ENCODE data around the gene DNASE1L3.

DNASE1L3 gene

DNA sequence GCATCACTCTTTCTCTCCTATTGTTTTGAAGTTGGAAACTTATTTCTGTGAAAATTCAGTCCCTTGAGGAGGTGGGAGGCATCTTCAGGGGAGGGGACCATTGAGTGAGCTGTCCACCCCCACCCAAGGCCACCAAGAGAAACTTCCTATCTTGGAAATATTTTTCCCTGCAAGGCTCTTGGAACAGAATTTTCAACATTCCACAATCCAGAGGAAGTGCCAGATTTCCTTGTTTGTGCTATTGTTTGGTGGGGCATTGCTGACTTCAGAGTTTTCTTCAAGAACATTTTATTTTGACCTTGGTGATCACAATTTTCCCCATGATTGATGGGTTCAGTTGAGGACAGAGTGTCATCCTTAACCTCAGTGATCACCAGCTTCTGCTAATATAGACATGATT, 12.0 kb downstream of the DNASE1L3 start:
- no peak for DNase-seq

DNA sequence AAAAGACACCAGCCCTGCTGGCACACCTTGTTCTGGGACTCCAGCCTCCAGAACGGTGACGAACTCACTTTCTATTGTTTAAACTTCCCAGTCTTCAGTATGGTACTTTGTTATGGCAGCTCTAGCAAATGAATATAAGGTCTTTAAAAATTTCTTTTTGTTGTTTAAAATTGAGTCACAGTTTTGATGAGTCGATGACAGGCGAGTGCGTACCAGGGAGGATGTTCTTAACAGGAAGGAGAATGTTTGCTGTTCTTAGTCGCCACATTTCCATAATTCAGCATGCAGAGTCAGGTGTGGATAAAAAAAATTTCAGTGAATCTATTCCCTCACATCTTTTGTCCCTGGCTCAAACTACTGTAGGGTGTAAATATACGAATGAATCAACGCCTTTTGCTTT, 12.4 kb downstream of the DNASE1L3 start:
- no peak for DNase-seq

DNA sequence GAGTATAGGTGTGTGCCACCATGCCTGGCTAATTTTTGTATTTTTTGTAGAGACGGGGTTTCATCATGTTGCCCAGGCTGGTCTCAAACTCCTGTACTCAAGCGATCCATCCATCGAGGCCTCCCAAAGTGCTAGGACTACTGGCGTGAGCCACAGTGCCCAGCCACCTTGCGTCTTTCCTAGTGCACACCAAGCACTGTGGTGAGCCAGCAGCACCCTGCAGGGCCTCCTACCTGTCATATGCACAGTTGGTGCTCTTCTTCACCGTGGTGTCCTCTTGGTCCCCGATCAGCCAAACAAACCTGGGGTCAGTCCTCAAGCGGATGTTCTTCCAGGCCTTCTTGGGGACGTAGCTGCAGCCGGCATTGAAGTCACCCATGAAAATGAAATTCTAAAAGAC, 13.2 kb downstream of the DNASE1L3 start:
- no peak for DNase-seq

DNA sequence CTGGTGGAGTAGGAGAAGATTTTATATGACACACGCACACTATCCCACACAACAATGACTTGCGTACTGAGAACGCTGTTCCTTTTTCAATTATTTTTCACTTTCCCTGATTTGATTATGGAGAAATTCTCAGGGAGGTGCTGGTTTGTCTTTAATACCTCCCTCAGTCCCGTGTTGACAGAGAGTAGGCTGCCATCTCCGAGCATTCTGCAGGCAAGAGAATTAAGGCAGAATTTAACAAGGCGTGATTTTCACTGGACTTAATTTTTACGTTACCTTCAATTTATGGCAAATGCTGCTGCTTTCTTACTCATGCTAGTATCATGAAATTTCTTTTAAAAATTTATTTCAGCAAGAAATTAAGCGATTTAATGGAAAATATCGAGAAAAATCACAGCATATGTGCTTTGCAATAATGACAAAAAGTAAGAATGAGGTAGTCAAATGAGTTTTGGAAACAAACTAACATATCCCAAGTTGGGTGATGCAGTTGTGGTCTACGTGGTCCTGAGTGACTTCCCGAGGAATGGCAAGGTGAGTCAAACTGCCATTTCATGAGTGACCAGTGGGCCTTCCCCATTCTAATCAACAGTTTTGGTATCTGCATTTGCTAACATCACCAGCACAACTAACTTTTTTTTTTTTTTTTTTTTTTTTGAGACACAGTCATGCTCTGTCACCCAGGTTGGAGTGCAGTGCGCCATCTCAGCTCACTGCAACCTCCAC, 16.9 kb downstream of the DNASE1L3 start:
- no peak for DNase-seq

DNA sequence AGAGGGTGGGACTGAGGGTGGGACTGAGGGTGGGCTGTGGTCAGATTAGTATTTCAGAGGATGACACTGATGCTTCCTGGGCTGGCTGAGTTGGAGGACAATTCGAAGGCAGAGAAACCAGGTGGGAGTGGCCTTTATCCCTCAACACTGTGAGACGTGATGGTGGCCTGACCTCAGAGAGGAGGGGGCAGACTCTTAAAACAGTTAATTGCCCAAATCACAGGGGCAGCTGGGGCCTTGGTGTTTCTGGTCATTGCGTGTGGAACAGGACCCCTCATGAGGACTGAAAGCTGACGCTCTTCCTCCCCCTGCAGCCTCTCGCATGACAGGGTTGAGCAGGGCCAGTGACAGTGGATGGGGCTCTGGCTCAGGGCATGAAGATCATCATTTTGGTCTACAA, 18.7 kb downstream of the DNASE1L3 start:
- no peak for DNase-seq

DNA sequence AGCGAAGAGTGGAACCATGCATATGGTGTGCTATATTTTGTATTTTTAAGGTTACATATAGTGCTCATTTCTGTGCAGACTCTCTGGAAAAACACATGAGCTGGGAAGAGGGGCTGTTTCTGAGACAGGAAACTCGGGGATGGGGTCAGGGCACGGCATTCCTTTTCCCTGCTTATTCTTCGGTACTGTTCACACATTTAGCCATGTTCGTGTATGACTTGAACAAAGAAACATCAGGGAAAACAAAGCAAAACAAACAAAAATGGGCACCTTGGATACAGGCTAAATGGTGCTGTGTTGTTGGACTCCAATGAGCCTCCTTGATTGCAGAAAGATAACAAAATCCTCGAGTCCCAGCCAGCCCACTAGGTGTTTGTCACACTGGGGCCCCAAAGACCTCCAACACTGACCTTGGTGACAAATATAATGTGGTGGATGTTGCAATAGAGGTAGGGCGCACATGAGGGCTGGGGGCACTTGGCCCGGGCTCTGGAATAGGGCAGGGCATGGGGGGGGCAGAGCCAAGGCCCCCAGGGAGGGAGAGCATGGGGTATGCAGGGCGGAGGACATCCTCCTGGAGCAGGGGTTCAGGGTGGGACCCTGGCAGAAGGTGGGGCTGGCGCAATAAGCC, 19.3 kb downstream of the DNASE1L3 start:
- DNase-seq, result no peak

DNA sequence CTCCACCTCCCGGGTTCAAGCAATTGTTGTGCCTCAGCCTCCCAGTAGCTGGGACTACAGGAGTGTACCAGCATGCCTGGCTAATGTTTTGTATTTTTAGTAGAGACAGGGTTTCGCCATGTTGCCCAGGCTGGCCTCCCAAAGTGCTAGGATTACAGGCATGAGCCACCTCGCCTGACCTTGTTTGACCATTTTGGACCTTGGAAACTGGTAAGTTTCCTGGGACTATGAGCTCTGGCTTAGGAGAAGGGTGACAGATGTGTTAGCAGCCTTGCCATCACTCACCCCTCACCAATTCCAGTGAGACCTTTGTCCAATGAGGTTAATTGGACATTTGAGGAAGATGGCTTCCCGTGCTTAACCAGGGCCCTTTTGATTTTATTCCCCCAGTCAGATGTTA, 19.9 kb downstream of the DNASE1L3 start:
- no peak for DNase-seq

DNA sequence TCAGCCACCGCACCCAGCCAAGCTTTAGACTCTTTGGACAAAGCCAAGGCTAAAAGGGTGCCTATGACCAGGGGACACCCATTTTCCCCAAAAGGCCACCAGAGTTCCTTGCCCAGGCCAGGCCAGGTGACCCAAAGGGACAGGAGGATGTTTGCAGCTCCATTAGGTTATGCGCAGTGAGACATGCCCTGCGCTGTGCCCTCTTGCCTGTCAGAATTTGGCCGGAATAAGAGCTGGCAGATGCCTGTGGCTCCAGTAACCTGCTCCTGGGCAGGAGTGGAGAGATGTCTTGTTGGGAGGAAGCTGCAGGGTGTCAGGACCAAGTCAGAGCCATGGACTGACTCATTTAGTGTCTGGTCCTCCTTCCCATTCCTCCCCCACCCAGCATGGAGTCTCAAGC, 20.5 kb downstream of the DNASE1L3 start:
- no peak for DNase-seq

DNA sequence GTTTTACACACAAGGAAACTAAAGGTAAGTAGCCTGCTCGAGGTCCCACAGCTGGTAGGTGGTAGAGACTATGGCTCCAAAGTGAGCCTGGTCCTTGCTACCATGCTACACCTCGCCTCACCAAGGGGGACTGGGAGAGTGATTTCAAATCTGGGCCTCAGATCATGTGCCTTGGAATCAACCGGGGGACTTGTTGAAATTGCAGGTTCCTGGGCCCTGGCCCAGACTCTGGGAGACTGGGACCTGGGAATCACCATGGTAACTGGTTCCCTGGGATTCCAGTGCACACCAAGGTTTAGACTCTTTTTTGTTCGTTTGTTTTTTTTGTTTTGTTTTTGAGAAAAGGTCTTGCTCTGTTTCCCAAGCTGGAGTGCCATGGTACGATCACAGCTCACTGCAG, 21.1 kb downstream of the DNASE1L3 start:
- DNase-seq, result no peak

DNA sequence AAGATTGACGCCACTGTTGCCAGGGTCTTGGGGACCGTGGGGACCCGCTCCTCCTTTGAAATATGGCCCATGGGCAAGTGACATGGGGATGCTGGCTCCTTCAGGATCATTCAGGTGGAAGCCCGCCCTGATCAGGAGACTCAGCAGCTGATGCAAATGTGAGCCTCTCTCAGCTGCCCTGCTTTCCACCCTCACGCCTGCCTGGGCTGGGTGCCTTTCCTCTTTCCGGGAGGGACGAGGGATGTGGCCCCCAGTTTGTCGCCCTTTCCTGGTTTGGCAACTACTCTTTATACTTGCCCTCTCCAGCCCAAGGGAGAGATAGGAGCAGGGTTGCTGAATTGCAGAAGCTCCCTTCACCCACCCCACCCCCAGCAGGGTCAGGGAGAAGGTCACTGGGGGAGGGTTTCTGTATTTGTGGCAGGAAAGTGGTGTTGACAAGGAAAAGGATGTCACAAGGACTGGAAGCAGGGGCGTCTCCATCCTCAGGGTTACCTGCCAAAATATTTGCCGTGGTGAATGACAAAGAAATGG, 21.8 kb downstream of the DNASE1L3 start:
- DNase-seq, result no peak

DNA sequence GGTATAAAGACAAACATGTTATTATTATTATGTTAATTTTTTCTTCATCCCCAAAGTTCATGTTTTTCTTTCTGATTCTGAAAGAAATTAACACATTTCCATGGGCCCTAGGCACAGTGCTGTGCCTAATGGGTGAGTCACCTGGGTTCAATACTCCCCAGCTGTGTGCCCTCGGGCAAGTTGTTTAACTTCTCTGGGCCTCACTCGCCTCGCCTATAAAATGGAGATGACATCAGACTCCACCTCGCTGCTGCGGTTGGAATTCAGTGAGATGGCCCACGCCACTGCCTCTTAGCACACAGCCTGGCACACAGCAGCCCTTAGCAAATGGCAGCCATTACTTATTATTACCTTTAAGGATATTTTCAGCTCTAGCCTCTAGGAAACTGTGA, 22.6 kb downstream of the DNASE1L3 start:
- DNase-seq, result no peak

DNA sequence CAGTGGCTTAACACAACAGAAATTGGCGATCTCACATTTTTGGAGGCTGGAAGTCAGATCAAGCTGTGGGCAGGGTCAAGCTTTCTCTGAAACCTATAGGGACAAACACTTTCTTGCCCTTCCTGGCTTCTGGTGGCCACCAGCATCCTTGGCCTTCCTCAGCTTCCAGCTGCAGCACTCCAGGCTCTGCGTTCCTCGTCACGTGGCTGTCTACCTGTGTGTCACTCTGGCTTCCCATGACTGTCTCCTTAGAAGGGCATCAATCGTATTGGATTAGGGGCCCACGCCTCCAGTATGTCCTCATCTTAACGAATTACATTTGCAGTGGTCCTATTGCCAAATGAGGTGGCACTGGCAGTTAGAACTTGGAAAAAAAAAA, 25.8 kb downstream of the DNASE1L3 start:
- no peak for DNase-seq

DNA sequence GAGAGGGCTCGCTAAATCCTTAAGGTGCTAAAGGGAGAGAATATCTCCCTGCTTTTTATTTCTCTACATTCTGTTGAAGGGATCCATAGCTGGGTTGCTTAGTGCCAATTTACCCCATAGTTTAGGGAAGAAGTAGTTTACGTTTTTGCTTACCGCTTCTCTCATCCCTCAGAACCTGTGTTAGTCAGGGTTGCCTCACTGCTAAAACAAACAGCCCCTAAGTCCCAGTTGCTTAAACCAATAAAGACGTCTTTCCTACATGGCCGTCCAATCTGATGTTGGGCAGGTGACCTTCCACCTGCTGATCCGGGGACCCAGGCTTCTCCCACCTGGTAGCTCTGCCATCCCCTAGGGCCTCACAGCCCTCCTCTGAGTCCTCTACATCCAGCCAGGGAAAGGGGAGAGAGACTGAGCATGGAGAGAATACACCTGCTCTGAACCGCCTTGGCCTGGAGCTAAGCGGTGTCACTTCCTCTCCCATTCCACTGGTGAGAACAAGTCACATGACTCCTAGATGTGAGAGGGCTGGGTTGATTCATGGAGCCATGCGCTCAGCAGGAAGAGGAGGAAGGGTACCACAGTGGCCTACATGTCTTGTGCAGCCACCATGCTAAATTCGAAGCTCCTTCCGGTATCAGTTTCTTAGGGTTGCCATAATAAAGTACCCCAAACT, 26.3 kb downstream of the DNASE1L3 start:
- DNase-seq, result no peak

DNA sequence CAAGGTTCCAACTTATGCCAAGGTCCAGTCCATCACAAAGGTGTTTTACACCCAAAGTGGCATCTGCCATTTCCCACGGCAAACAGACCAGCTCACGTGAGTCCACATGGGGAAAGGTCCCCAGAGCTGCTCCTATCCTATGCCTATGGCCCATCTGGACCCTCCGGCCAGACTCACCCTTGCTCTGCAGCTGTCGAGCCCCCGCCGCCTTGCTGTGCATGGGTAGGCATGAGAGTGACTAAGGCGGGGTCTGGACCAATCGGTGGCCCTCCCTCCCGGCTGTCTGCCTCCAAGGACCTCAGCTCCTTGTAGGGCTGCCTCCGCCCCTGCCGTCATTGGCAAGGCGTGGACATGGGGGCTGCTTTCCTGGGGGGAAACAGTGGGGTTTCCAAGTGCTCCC, 26.9 kb downstream of the DNASE1L3 start:
- no peak for DNase-seq

DNA sequence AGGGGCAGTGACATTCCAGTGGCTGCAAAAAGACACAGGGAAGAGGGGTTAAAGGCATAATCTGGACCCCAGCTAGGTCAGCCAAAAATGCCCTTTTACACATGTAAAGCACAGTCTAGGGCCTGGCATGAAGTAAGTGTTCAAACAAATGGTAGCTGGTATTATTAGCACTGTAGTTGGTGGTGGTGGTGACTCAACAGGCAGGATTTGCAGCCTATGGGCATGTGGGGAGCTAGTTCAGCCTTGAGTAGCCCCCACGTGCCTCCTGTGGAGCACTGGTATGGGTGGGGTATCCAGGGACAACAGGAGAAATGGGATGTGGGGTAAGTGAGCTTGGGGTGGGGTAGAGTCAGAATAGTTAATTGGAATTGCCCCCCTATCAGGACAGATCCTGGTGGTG, 27.6 kb downstream of the DNASE1L3 start:
- DNase-seq, result no peak

DNA sequence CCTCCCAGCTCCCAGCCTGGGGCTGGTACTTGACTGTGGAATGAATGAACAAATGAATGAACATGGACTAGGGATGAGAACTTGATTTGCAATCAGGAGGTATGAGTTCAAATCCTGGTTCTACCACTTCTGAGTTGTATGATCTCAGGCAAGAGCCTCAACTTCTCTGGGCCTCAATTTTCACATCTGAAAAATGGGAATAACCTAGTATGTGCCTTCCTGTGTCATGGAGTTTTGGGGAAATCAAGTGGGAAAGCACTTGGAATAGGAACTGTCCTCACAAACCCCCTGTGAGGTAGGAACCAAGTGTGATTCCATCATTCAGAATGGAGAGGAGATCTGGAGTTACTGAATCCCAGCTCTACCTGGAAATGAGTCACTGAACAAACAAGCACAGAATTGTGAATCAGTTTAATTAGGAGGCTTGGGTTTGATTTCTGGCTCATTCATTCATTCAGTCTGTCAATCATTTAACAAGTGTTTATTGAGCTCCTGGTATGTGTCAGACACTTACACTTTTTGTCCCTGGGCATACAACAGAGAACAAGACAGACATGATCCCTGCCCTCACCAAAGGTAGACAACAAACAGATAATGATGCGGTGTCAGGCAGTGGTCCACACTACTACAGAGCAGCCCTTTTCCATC, 29.7 kb downstream of the DNASE1L3 start:
- no peak for DNase-seq

DNA sequence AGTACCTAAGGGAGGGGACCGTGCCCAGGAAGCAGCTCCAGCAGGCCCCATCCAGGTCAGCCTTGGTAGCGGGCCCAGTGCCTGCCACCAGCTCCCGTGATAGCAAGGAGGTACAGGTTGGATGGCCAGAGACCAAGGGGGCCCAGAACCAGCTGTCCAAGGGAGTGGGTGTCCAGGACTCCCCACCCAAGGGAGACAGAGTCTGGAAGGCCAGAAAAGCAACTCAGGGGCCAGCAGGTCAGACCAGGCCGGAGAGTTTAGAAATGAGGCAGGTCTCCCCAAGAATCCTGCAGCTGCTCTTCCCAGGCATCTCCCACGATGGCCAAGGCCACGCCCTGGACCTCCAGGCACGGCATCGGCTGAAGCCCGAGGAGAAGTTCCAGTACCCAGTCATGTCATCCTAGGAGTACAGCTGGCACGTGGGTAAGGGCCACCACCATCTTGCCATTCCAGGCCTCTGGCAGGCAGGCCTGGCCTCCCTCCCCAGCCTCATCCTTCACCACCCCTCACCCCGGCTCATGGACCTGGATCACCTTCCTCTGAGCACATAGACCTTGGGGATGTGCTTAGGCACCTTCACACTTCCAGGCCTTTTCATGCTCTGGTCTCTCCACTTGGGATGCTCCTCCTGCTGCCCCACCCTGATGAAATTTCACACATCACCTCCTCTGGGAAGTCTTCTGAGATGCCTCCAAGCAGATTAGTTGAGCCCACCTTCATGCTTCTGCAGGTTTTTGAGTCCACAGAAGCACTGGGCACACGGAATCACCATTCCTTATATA, 30.5 kb downstream of the DNASE1L3 start:
- no peak for DNase-seq

DNA sequence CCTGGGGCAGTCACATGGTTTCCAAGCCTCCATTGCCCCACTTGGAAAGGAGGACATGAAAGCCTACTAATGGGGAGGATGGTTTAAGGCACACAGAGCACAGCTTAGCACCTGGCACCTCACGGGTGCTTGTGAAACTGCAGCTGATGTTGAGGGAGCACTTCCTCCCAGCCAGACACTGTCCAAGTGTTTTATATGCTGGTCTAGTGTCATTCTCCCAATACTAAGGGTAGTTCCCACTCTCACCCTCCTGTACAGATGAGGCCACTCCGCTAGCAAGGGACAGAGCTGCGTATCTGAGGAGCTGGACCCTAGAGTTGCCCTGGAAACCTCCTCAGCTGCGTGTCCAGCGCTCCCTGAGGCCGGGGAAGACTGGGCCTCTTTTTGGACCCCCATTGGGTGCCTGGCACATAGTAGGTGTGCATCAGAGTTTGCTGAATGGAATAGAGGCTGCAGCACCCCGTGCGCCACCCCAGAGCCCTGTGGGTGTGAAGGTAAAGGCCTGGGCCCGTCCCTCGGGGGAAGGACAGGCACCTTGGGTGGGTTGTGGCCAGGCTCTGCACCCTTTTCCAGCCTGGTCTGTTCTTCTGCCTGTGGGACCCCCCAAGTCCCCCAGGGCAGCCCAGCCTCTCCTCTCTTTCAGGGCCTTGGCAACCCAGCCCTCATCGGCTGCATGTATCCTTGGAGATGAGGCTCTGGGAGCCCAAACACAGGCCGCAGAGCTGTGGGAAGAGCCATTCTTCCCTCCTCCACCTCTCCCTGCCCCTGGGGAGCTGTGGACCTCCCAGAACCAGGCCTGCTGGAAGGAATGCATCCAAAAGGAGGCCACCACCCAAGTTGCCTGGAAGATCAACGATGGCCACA, 31.3 kb downstream of the DNASE1L3 start:
- DNase-seq, result no peak

DNA sequence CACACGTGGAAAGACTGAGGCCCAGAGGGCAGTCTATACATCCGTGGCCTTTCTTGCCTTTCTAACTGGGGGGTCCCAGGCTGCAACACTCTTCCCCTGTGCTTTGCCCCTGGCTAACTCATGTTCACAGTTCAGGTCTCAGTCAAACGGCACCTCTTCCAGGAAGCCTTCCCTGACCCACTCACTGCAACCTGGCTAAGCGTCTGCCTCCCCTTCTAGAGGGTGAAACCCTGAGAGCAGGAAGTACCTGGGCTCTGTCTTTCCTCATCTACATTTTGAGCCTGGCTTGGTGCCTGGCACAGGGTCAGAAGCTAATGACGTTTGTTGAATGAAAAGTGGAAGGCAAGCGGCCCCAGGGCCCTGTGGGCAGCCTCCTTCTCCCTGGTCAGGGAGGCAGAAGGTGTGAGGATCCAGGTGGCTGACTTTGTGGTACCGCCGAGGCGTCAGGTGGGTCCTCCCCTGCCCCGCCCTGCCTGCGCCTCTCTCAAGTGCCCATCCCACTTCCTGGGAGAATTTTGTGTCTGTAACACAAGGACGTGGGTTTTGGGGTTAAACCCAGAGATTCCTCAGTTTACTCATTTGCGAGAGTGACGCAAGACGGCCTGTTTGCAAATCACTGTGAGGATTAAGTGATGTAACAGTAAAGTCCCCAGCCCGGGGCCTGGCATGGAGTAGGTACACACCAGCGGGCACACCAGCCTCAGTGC, 32.1 kb downstream of the DNASE1L3 start:
- DNase-seq, result no peak

DNA sequence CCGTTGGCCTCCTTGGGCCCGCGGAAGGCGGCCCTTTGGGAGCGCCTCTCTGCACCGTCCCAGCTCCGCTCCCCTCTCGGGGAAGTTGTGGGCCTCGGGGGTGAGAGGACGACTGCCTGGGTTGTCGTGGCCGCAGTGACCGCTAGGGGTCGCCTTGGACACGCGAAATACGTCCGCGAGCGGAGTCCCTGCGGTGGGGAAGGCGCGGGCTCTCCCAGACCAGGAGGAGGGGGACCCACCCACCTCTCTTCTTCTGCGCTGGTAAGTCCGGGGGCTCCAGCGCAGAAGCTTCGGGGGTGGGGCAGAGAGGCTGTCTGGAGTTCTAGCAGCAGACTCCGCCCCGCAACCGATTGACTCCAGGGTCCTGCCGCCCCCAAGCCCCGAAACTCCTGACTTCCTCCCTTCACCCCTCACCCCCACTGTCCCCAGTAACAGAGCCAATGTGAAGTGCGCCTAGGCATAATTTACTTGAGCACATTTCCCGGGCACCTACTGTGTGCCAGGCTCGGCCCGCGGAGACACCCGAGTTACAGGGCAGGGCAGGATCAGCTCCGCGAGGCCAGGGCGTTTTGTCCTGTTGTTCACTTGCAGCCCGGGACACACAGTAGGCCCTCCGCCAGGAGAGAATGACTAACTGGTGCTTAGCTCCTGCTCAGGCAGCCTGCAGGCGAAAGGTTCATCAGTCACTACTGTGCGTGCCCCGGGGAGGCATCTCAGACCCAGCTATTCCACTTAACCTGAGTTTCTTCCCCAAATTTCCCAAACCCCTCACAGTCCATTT, 32.8 kb downstream of the DNASE1L3 start:
- peak; percentile 52 for DNase-seq
